ENCODE data around the gene LTO1. TPM values are rescaled to one million over a fixed set of nuclear protein-coding genes. Genes with fewer than 3 reads are reported as not detected.

The LTO1 gene
- total and polyA plus RNA-seq, 10 of the 15 experiments (the other 5 are each of a cell fraction or from before 2014, with no cell fraction given), result 2.6 to 27.5 (median 14.4) TPM

GRCh38 chr11:69627551-69627950, 47.6 kb downstream of the LTO1 start:
- WGBS (ENCODE audit: insufficient coverage, insufficient replicate concordance, low lambda C conversion rate, missing lambda C conversion rate), result 36% methylated on average over 14 of the region's 14 CpGs
- no peak for TF ChIP-seq CREB1 (IDR thresholded peaks at IDR 0.05; ENCODE audit: low read depth)
- no peak for TF ChIP-seq YY1 (IDR thresholded peaks at IDR 0.05; ENCODE audit: low read depth, low read length)
- no peak for TF ChIP-seq ETV6 (conservative IDR thresholded peaks at IDR 0.05 in 1 of 2, IDR thresholded peaks at IDR 0.05 in 1 of 2; ENCODE audit: borderline replicate concordance in 1 of 2, low read depth in 1 of 2)
- TF ChIP-seq CBFB (IDR thresholded peaks at IDR 0.05; ENCODE audit: low read depth), result no peak
- no peak for TF ChIP-seq PAX8 (IDR thresholded peaks at IDR 0.05)
- TF ChIP-seq MTA2 (IDR thresholded peaks at IDR 0.05; ENCODE audit: low read depth), result no peak
- no peak for TF ChIP-seq MAX (IDR thresholded peaks at IDR 0.05; ENCODE audit: low read depth, low read length)
- no peak for TF ChIP-seq SPI1 (IDR thresholded peaks at IDR 0.05; ENCODE audit: borderline replicate concordance, insufficient read depth, low read depth, low read length)
- TF ChIP-seq LARP7 (IDR thresholded peaks at IDR 0.05), result no peak
- no peak for TF ChIP-seq CBX3 (IDR thresholded peaks at IDR 0.05; ENCODE audit: borderline replicate concordance, low read depth)
- TF ChIP-seq KLF5 (IDR thresholded peaks at IDR 0.05; ENCODE audit: partially characterized antibody), result no peak
- no peak for TF ChIP-seq EP300 (IDR thresholded peaks at IDR 0.05; ENCODE audit: borderline replicate concordance in 1 of 2, control insufficient read depth in 1 of 2, low read depth in 2 of 2, low read length in 2 of 2)
- H4K20me1 ChIP-seq (ENCODE audit: control insufficient read depth, insufficient read depth), result no peaks in the 10 kb centered on the region
- no peak overlapping the region for H3K9ac ChIP-seq (ENCODE audit: control insufficient read depth, insufficient read depth, low read length)
- SMC1A ChIA-PET (ENCODE audit: uncharacterized antibody, unreplicated experiment), result no interaction called here
- in situ Hi-C loops (cut with MboI) (no loop called here), intact Hi-C loops (cut with micrococcal nuclease; ENCODE audit: unreplicated experiment) (no loop called here)
- POLR2A ChIA-PET, result no interaction called here
- CTCF ChIA-PET, result no interaction called here
- no TSS peak for BruUV-seq (replicated peaks)
- H3K9me3 ChIP-seq (replicated peaks; ENCODE audit: control insufficient read depth, insufficient read depth, low read length), result no peaks in the 10 kb centered on the region; the same call in 2 of the 3 replicates
- H2AFZ ChIP-seq (ENCODE audit: control insufficient read depth, low read depth, low read length), result no peak overlapping the region
- H3K36me3 ChIP-seq (ENCODE audit: control insufficient read depth in 2 of 2, insufficient read depth in 2 of 2, low read length in 1 of 2), result no peaks in the 10 kb centered on the region
- no peaks in the 10 kb centered on the region for H3K79me2 ChIP-seq (ENCODE audit: control insufficient read depth, insufficient read depth, low read length)
- no peak overlapping the region for H3K4me2 ChIP-seq (ENCODE audit: control insufficient read depth, insufficient read depth)
- RAD21 ChIA-PET (ENCODE audit: unreplicated experiment), result no interaction called here
- DNase-seq (ENCODE audit: low read depth, low spot score) (no peak), FAIRE-seq (no peak), ATAC-seq (no peak)
- no peaks in the 10 kb centered on the region for H3K4me1 ChIP-seq (ENCODE audit: control insufficient read depth, insufficient read depth, low read length)
- 0 out of 4 replicates have a peak, but pooled peaks cover 0 to 1% of the 10 kb centered on the region in 2 experiments for H3K27me3 ChIP-seq (replicated peaks in 1 of 2; ENCODE audit: control insufficient read depth in 2 of 2, insufficient read depth in 2 of 2, low read length in 1 of 2)
- H3K4me3 ChIP-seq, result no peak overlapping the region
- no peak overlapping the region for H3K27ac ChIP-seq (ENCODE audit: control insufficient read depth, insufficient read depth)
